8988T (cell line): ENCODE results near the gene MED13L.
"Not testable (repeated sequence)": the region's sequence is repeated elsewhere in the genome, so short reads cannot be mapped to it uniquely, and the experiment has no call there.

Experiments used
- DNase-seq: peaks from one replicate; pipeline ENCODE4 v3.0.0; 2011

The MED13L gene

GRCh38 chr12:116043659-116044535 is 233.6 kb downstream of the MED13L start:
- DNase-seq: no peak

GRCh38 chr12:116040402-116040801 is 237.1 kb downstream of the MED13L start:
- DNase-seq: no peak

- no peak for DNase-seq
These were observed 238.4 kb downstream of the MED13L start for GRCh38 chr12:116039081-116039480.

- no peak for DNase-seq
These were observed 239.3 kb downstream of the MED13L start for GRCh38 chr12:116037941-116038837.

- no peak for DNase-seq
These were observed 243.7 kb downstream of the MED13L start for GRCh38 chr12:116033765-116034164.

- not testable (repeated sequence) for DNase-seq
These were observed 245.9 kb downstream of the MED13L start for GRCh38 chr12:116031624-116032023.

- no peak for DNase-seq
These were observed 248.9 kb downstream of the MED13L start for GRCh38 chr12:116028619-116029018.

- DNase-seq: no peak
These were observed 250.0 kb downstream of the MED13L start for GRCh38 chr12:116027551-116027821.

- no peak for DNase-seq
These were observed 250.5 kb downstream of the MED13L start for GRCh38 chr12:116026768-116027550.

- DNase-seq: no peak
These were observed 251.1 kb downstream of the MED13L start for GRCh38 chr12:116026346-116026745.

- no peak for DNase-seq
These were observed 252.7 kb downstream of the MED13L start for GRCh38 chr12:116024769-116025168.

- DNase-seq: no peak
These were observed 258.1 kb downstream of the MED13L start for GRCh38 chr12:116019415-116019814.

GRCh38 chr12:116018282-116018681 is 259.2 kb downstream of the MED13L start:
- no peak for DNase-seq

GRCh38 chr12:116015525-116015924 is 262.0 kb downstream of the MED13L start:
- DNase-seq: no peak

- no peak for DNase-seq
These were observed 264.7 kb downstream of the MED13L start for GRCh38 chr12:116012757-116013156.

GRCh38 chr12:116011217-116011616 is 266.3 kb downstream of the MED13L start:
- no peak for DNase-seq

GRCh38 chr12:116010467-116010866 is 267.0 kb downstream of the MED13L start:
- no peak for DNase-seq

GRCh38 chr12:116009805-116010204 is 267.7 kb downstream of the MED13L start:
- no peak for DNase-seq

- DNase-seq: no peak
These were observed 271.4 kb downstream of the MED13L start for GRCh38 chr12:116006141-116006540.

GRCh38 chr12:116002890-116003536 is 274.5 kb downstream of the MED13L start:
- DNase-seq: no peak

- no peak for DNase-seq
These were observed 277.2 kb downstream of the MED13L start for GRCh38 chr12:116000252-116000651.

- DNase-seq: no peak
These were observed 277.9 kb downstream of the MED13L start for GRCh38 chr12:115999582-115999981.
